Thyroid gland (tissue), 4 donors: ENCODE results near the gene KCNG2. TPM values are rescaled to one million over a fixed set of nuclear protein-coding genes. Genes with fewer than 3 reads are reported as not detected.

Experiments
- DNase-seq, 2 donors: peaks; one replicate each; pipeline ENCODE4 v3.0.0-alpha.2; 2019
- H3K27ac ChIP-seq, 3 donors: fragments of 200-600 bp; sonication (generic); 1 replicate in 2 of 3; 2 replicates in 1 of 3; pipeline ENCODE4 v1.5.1; 2016 to 2019; ENCODE audit warnings: mild to moderate bottlenecking in 1 of 3, moderate library complexity in 1 of 3
- H3K27me3 ChIP-seq: fragments of 200-600 bp; sonication (generic); one replicate; pipeline ENCODE4 v1.5.1; 2019
- H3K36me3 ChIP-seq, 2 donors: fragments of 200-600 bp; sonication (generic); one replicate each; pipeline ENCODE4 v1.5.1; 2016 to 2019
- H3K4me1 ChIP-seq, 2 donors: fragments of 200-600 bp; sonication (generic); one replicate each; pipeline ENCODE4 v1.5.1; 2017 to 2019
- H3K4me3 ChIP-seq, 3 donors: fragments of 200-600 bp; sonication (generic); replicated peaks in 1 of 3; 1 replicate in 2 of 3; 2 replicates in 1 of 3; pipeline ENCODE4 v1.5.1; 2016; ENCODE audit warnings: mild to moderate bottlenecking in 1 of 3
- H3K9me3 ChIP-seq: fragments of 200-600 bp; sonication (generic); one replicate; pipeline ENCODE4 v1.5.1; 2017
- CTCF ChIP-seq, 6 experiments: fragments of 200-600 bp in 3 of 6; fragments of 450-650 bp in 3 of 6; sonication (generic) in 3 of 6; IDR thresholded peaks; one replicate each; pipeline ENCODE4 v1.5.1; 2016 to 2019; ENCODE audit warnings: antibody characterized with exemption in 6 of 6, mild to moderate bottlenecking in 2 of 6, inconsistent platforms in 1 of 6, moderate library complexity in 1 of 6
- POLR2A ChIP-seq, 2 donors: fragments of 450-650 bp; IDR thresholded peaks; one replicate each; pipeline ENCODE4 v1.6.1; 2017; ENCODE audit warnings: antibody characterized with exemption in 2 of 2, mild to moderate bottlenecking in 2 of 2, moderate library complexity in 1 of 2
- WGBS, 2 donors: methylation state at CpG; one replicate each; pipeline ENCODE4 v1.1.5; 2017; 5-methylcytosine and 5-hydroxymethylcytosine counted together
- intact Hi-C: fragments of 100-400 bp; cut with DNase I; formaldehyde crosslinking; loops from one replicate; pipeline ENCODE4 v1.15.1; 2023
- total RNA-seq, 4 donors: library from RNA; depleted of rRNA; stranded (reverse); fragments of >200 nt; gene quantifications; one replicate each; pipeline ENCODE4 v1.2.3, GENCODE V29; 2016

KCNG2 gene
- total RNA-seq, 4 donors from 2014 or later = 0.22 TPM; not detected in 3

GRCh38 chr18:79770501-79770815, 27.3 kb upstream of the KCNG2 start:
- no peak for TF ChIP-seq POLR2A (IDR thresholded peaks at IDR 0.05)
- no peak for TF ChIP-seq CTCF (IDR thresholded peaks at IDR 0.05)
- 59 to 75% methylated on average over 4 to 7 of the region's 11 CpGs for WGBS, 2 donors
- no peaks in the 10 kb centered on the region for H3K9me3 ChIP-seq
- DNase-seq = no peak
- H3K4me1 ChIP-seq = no peaks in the 10 kb centered on the region
- H3K27me3 ChIP-seq = no peaks in the 10 kb centered on the region
- no peak overlapping the region for H3K4me3 ChIP-seq
- intact Hi-C loops = loop anchor here (10.0 kb wide), 1 partner anchor 846 kb away; no protein-coding TSS in a partner anchor
- no peak overlapping the region for H3K27ac ChIP-seq
- H3K36me3 ChIP-seq = no peaks in the 10 kb centered on the region

- Histone ChIP-seq H3K4me3 (no peak overlapping the region), H3K9me3 (no peaks in the 10 kb centered on the region), H3K4me1 (no peaks in the 10 kb centered on the region), H3K27me3 (no peaks in the 10 kb centered on the region), H3K36me3 (no peaks in the 10 kb centered on the region), H3K27ac (no peak overlapping the region)
- 78 to 84% methylated on average over 12 to 15 of the region's 24 CpGs for WGBS, 2 donors
- intact Hi-C loops = loop anchor here (10.0 kb wide), 1 partner anchor 846 kb away; no protein-coding TSS in a partner anchor
- TF ChIP-seq POLR2A (IDR thresholded peaks at IDR 0.05) (no peak), CTCF (IDR thresholded peaks at IDR 0.05) (no peak)
- DNase-seq = no peak
These were observed 26.9 kb upstream of the KCNG2 start for GRCh38 chr18:79770826-79771225.

- WGBS, 2 donors = 67% methylated on average over 19 to 27 of the region's 35 CpGs
- Histone ChIP-seq H3K36me3 (no peaks in the 10 kb centered on the region), H3K27me3 (no peaks in the 10 kb centered on the region)
These were observed 26.2 kb upstream of the KCNG2 start for GRCh38 chr18:79771446-79772107.

GRCh38 chr18:79772108-79772864, 25.5 kb upstream of the KCNG2 start:
- Histone ChIP-seq H3K27ac (no peak overlapping the region), H3K4me1 (no peaks in the 10 kb centered on the region), H3K36me3 (no peaks in the 10 kb centered on the region), H3K27me3 (no peaks in the 10 kb centered on the region), H3K9me3 (no peaks in the 10 kb centered on the region), H3K4me3 (no peak overlapping the region)
- intact Hi-C loops = loop anchor here (10.0 kb wide), 1 partner anchor 847 kb away; no protein-coding TSS in a partner anchor
- no peak for DNase-seq
- WGBS, 2 donors = 75 to 77% methylated on average over 27 to 32 of the region's 38 CpGs
- no peak for TF ChIP-seq CTCF (IDR thresholded peaks at IDR 0.05)
- no peak for TF ChIP-seq POLR2A (IDR thresholded peaks at IDR 0.05)

More at GRCh38 chr18:79771446-79772107, 26.2 kb upstream of the KCNG2 start:
- no peak for DNase-seq
- TF ChIP-seq CTCF (IDR thresholded peaks at IDR 0.05) (no peak), POLR2A (IDR thresholded peaks at IDR 0.05) (no peak)
- no peak overlapping the region for H3K27ac ChIP-seq
- no peaks in the 10 kb centered on the region for H3K9me3 ChIP-seq
- intact Hi-C loops = loop anchor here (10.0 kb wide), 1 partner anchor 847 kb away; no protein-coding TSS in a partner anchor
- H3K4me3 ChIP-seq = no peak overlapping the region
- no peaks in the 10 kb centered on the region for H3K4me1 ChIP-seq
